ENCODE results near the gene RPL27. TPM values are rescaled to one million over a fixed set of nuclear protein-coding genes. Genes with fewer than 3 reads are reported as not detected.

RPL27 gene
- total and polyA plus RNA-seq, 2 of the 13 experiments (the other 11 are each of a cell fraction or from before 2014, with no cell fraction given) = 1,585 to 5,840 TPM

GRCh38 chr17:43024407-43025289 is 26.4 kb downstream of the RPL27 start, which contains the start of gene RND2 (continued):
- no peak for TF ChIP-seq SP1 (IDR thresholded peaks at IDR 0.05)
- TF ChIP-seq SP1 (CRISPR knock-in tag; IDR thresholded peaks at IDR 0.05) = 0 out of 2 replicates have a peak, but pooled peaks have one; percentile 45
- TF ChIP-seq ZFP82 (CRISPR knock-in tag; IDR thresholded peaks at IDR 0.05; ENCODE audit: borderline replicate concordance) = peak; percentile 69; the same call in 1 of the 2 replicates
- peak; percentile 36; the same call in 1 of the 2 replicates for TF ChIP-seq BHLHE40 (IDR thresholded peaks at IDR 0.05; ENCODE audit: low read length)
- TF ChIP-seq HDAC2 (CRISPR knock-in tag; IDR thresholded peaks at IDR 0.05) = peak; percentile 55; the same call in 1 of the 2 replicates
- TF ChIP-seq THAP7 (CRISPR knock-in tag; IDR thresholded peaks at IDR 0.05) = 0 out of 2 replicates have a peak, but pooled peaks have one; percentile 60
- TF ChIP-seq MYC (CRISPR knock-in tag; IDR thresholded peaks at IDR 0.05; ENCODE audit: borderline replicate concordance) = peak; percentile 69; the same call in 1 of the 2 replicates
- peak; percentile 77 for TF ChIP-seq REPIN1 (CRISPR knock-in tag; IDR thresholded peaks at IDR 0.05; ENCODE audit: borderline replicate concordance, low read depth)
- peak; percentile 56; the same call in 1 of the 2 replicates for TF ChIP-seq ATF7-NPFF (CRISPR knock-in tag; IDR thresholded peaks at IDR 0.05; ENCODE audit: low read depth)
- TF ChIP-seq KLF9 (CRISPR knock-in tag; IDR thresholded peaks at IDR 0.05; ENCODE audit: low read depth) = 0 out of 2 replicates have a peak, but pooled peaks have one; percentile 72
- peak; percentile 76; the same call in 1 of the 2 replicates for TF ChIP-seq FOXC1 (CRISPR knock-in tag; IDR thresholded peaks at IDR 0.05; ENCODE audit: borderline replicate concordance)
- peak; percentile 84 for TF ChIP-seq ZNF7 (CRISPR knock-in tag; IDR thresholded peaks at IDR 0.05)
- peak; percentile 62; the same call in 1 of the 2 replicates for TF ChIP-seq RELA (CRISPR knock-in tag; IDR thresholded peaks at IDR 0.05)
- peak; percentile 83 for TF ChIP-seq RBM39 (IDR thresholded peaks at IDR 0.05; ENCODE audit: low read depth, low read length, poor library complexity, severe bottlenecking)
- TF ChIP-seq POLR2AphosphoS5 (IDR thresholded peaks at IDR 0.05; ENCODE audit: low read depth, low read length) = no peak
- no peak for TF ChIP-seq PLRG1 (conservative IDR thresholded peaks at IDR 0.05)
- no peak for TF ChIP-seq CEBPB (IDR thresholded peaks at IDR 0.05; ENCODE audit: borderline replicate concordance, low read depth, low read length)
- TF ChIP-seq, protein P1, sequence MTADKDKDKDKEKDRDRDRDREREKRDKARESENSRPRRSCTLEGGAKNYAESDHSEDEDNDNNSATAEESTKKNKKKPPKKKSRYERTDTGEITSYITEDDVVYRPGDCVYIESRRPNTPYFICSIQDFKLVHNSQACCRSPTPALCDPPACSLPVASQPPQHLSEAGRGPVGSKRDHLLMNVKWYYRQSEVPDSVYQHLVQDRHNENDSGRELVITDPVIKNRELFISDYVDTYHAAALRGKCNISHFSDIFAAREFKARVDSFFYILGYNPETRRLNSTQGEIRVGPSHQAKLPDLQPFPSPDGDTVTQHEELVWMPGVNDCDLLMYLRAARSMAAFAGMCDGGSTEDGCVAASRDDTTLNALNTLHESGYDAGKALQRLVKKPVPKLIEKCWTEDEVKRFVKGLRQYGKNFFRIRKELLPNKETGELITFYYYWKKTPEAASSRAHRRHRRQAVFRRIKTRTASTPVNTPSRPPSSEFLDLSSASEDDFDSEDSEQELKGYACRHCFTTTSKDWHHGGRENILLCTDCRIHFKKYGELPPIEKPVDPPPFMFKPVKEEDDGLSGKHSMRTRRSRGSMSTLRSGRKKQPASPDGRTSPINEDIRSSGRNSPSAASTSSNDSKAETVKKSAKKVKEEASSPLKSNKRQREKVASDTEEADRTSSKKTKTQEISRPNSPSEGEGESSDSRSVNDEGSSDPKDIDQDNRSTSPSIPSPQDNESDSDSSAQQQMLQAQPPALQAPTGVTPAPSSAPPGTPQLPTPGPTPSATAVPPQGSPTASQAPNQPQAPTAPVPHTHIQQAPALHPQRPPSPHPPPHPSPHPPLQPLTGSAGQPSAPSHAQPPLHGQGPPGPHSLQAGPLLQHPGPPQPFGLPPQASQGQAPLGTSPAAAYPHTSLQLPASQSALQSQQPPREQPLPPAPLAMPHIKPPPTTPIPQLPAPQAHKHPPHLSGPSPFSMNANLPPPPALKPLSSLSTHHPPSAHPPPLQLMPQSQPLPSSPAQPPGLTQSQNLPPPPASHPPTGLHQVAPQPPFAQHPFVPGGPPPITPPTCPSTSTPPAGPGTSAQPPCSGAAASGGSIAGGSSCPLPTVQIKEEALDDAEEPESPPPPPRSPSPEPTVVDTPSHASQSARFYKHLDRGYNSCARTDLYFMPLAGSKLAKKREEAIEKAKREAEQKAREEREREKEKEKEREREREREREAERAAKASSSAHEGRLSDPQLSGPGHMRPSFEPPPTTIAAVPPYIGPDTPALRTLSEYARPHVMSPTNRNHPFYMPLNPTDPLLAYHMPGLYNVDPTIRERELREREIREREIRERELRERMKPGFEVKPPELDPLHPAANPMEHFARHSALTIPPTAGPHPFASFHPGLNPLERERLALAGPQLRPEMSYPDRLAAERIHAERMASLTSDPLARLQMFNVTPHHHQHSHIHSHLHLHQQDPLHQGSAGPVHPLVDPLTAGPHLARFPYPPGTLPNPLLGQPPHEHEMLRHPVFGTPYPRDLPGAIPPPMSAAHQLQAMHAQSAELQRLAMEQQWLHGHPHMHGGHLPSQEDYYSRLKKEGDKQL (CRISPR knock-in tag; IDR thresholded peaks at IDR 0.05; ENCODE audit: low read depth) = no peak
- peak; percentile 92; the same call in 1 of the 2 replicates for TF ChIP-seq SIN3A (IDR thresholded peaks at IDR 0.05; ENCODE audit: borderline replicate concordance, low read depth, low read length)
- peak; percentile 62; the same call in 1 of the 2 replicates for TF ChIP-seq ETV5 (CRISPR knock-in tag; IDR thresholded peaks at IDR 0.05; ENCODE audit: borderline replicate concordance)
- TF ChIP-seq, protein P2, sequence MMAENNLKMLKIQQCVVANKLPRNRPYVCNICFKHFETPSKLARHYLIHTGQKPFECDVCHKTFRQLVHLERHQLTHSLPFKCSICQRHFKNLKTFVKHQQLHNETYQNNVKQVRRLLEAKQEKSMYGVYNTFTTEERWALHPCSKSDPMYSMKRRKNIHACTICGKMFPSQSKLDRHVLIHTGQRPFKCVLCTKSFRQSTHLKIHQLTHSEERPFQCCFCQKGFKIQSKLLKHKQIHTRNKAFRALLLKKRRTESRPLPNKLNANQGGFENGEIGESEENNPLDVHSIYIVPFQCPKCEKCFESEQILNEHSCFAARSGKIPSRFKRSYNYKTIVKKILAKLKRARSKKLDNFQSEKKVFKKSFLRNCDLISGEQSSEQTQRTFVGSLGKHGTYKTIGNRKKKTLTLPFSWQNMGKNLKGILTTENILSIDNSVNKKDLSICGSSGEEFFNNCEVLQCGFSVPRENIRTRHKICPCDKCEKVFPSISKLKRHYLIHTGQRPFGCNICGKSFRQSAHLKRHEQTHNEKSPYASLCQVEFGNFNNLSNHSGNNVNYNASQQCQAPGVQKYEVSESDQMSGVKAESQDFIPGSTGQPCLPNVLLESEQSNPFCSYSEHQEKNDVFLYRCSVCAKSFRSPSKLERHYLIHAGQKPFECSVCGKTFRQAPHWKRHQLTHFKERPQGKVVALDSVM (CRISPR knock-in tag; IDR thresholded peaks at IDR 0.05) = 0 out of 2 replicates have a peak, but pooled peaks have one; percentile 10
- peak; percentile 55 for TF ChIP-seq CBFB (CRISPR knock-in tag; IDR thresholded peaks at IDR 0.05)

All from HepG2 (cell line).